Measurements from ENCODE around the gene DPP7. TPM values are rescaled to one million over a fixed set of nuclear protein-coding genes. Genes with fewer than 3 reads are reported as not detected.

The DPP7 gene
- total RNA-seq (2022), result 51.6 and 76.8 TPM in 2 replicates
- percentile 39 among the genes with signal in this experiment for Bru-seq, nascent RNA
- BruChase-seq, experiment 1, labeled RNA remaining after a 6-hour chase, result percentile 57 among the genes with signal in this experiment
- percentile 55 among the genes with signal in this experiment for BruChase-seq, experiment 2, labeled RNA remaining after a 2-hour chase
- long read RNA-seq, transcript DPP7-201 (13 exons, 1,590 nt), result major isoform, 47 of 99 reads
- long read RNA-seq, partial matches to known transcripts, result 23 of 99 reads
- long read RNA-seq, other reads (novel, unspliced or antisense), result 29 of 99 reads

- peaks cover 10% of the 10 kb centered on the region for H3K36me3 Mint-ChIP-seq (ENCODE audit: insufficient read depth, unreplicated experiment)
- peak within 1 kb of the TSS; percentile 40 for H3K4me3 Mint-ChIP-seq (ENCODE audit: low read depth, unreplicated experiment)
- no peaks in the 10 kb centered on the region for H3K9me3 Mint-ChIP-seq (ENCODE audit: low read depth, unreplicated experiment)
- DNase-seq, result peak; percentile 64
- H3K27ac Mint-ChIP-seq (ENCODE audit: unreplicated experiment), result peak within 1 kb of the TSS; percentile 39
- peaks cover 14% of the 10 kb centered on the region for H3K27me3 Mint-ChIP-seq (ENCODE audit: unreplicated experiment)
- no TSS peak for BruUV-seq (replicated peaks)
- TF ChIP-seq CTCF (IDR thresholded peaks at IDR 0.05; ENCODE audit: unreplicated experiment), result no peak
- no peaks in the 10 kb centered on the region for H3K4me1 Mint-ChIP-seq (ENCODE audit: low read depth, unreplicated experiment)
- intact Hi-C loops (cut with micrococcal nuclease; ENCODE audit: unreplicated experiment), result no loop called here
- CTCF ChIA-PET, result interaction anchor here (0.5 kb wide), 1 partner anchor 109 kb away, joined by 5 read pairs; no protein-coding TSS in a partner anchor
These were observed at the start of gene DPP7 for GRCh38 chr9:137114613-137115393. Gene DPP7 (minus strand): TSS chr9:137114733. CDS start chr9:137114713, 20 bp downstream.

DNA sequence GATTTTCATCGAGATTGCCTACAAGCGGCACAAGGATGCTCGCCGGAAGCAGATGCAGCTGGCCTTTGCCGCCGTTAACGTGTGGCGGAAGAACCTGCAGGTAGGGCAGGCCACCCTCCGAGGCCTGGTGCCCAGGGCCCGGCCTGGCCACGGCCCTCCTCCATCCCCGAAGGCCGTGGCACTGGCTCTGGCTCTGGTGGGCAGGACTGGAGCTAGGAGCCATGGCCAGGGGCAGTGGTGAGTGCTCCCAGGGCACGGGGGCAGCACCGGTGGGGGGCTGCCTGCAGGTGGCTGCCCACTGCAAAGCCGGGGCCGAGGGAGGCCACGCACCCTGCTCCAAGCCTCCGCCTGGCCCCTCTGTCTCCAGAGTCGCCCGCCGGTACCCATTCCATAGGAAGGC, 49.3 kb upstream of the DPP7 start:
- peak overlapping the region; percentile 28 for H3K4me3 Mint-ChIP-seq (ENCODE audit: low read depth, unreplicated experiment)
- H3K27ac Mint-ChIP-seq (ENCODE audit: unreplicated experiment), result no peak overlapping the region
- peaks cover 7% of the 10 kb centered on the region for H3K4me1 Mint-ChIP-seq (ENCODE audit: low read depth, unreplicated experiment)
- TF ChIP-seq CTCF (IDR thresholded peaks at IDR 0.05; ENCODE audit: unreplicated experiment), result no peak
- intact Hi-C loops (cut with micrococcal nuclease; ENCODE audit: unreplicated experiment), result no loop called here
- H3K36me3 Mint-ChIP-seq (ENCODE audit: insufficient read depth, unreplicated experiment), result peaks cover 10% of the 10 kb centered on the region
- no peak for DNase-seq
- H3K9me3 Mint-ChIP-seq (ENCODE audit: low read depth, unreplicated experiment), result no peaks in the 10 kb centered on the region
- H3K27me3 Mint-ChIP-seq (ENCODE audit: unreplicated experiment), result peaks cover 74% of the 10 kb centered on the region
- CTCF ChIA-PET, result interaction anchor here (0.6 kb wide), 1 partner anchor 60 kb away, joined by 8 read pairs; no protein-coding TSS in a partner anchor
- no TSS peak for BruUV-seq (replicated peaks)

DNA sequence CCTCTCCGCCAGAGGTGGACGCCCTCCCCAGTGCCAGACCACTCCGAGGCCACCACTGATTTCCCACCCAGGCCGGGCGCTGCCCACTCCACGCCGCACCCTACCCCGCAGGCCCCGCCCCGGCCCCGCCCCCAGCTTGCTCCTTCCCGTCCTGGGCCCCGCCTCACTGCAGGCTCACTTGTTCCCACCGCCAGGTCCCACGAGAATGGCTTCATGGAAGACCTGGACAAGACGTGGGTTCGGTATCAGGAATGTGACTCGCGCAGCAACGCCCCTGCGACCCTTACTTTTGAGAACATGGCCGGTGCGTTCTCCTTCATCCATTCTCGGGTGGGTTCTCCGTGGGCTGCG, 48.8 kb upstream of the DPP7 start:
- Mint-ChIP-seq H3K36me3 (ENCODE audit: insufficient read depth, unreplicated experiment) (peaks cover 10% of the 10 kb centered on the region), H3K4me1 (ENCODE audit: low read depth, unreplicated experiment) (peaks cover 12% of the 10 kb centered on the region), H3K9me3 (ENCODE audit: low read depth, unreplicated experiment) (no peaks in the 10 kb centered on the region), H3K4me3 (ENCODE audit: low read depth, unreplicated experiment) (peak overlapping the region; percentile 28), H3K27me3 (ENCODE audit: unreplicated experiment) (peaks cover 79% of the 10 kb centered on the region), H3K27ac (ENCODE audit: unreplicated experiment) (no peak overlapping the region)
- no peak for TF ChIP-seq CTCF (IDR thresholded peaks at IDR 0.05; ENCODE audit: unreplicated experiment)
- DNase-seq, result no peak
- CTCF ChIA-PET, result interaction anchor here (1.0 to 1.1 kb wide), 2 partner anchors 64 to 73 kb away, joined by 4 read pairs; partner anchors contain the start of gene RNF224
- intact Hi-C loops (cut with micrococcal nuclease; ENCODE audit: unreplicated experiment), result no loop called here
- no TSS peak for BruUV-seq (replicated peaks)

DNA sequence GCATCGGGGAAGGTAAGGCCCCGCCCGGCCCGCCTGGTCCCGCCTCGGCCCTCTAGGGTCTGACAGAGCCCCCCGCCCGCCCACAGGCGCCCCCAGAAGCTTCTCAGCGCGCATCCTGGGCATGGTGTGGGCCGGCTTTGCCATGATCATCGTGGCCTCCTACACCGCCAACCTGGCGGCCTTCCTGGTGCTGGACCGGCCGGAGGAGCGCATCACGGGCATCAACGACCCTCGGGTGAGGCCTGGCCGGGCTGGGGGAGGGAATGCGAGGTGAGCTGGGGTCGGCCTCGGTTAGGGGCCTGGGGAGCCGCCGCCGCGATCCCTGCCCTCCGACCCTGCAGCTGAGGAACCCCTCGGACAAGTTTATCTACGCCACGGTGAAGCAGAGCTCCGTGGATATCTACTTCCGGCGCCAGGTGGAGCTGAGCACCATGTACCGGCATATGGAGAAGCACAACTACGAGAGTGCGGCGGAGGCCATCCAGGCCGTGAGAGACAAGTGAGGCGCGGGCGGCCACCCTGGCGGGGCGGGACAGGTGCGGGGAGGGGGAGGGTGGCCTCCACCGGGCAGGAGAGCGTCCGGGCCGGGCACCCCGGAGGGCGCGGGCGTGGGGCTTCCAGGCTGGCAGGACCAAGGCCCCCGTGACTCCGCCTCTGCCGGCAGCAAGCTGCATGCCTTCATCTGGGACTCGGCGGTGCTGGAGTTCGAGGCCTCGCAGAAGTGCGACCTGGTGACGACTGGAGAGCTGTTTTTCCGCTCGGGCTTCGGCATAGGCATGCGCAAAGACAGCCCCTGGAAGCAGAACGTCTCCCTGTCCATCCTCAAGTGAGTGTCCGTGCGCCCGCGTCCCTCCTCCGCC, 48.2 kb upstream of the DPP7 start:
- BruUV-seq (replicated peaks), result no TSS peak
- H3K36me3 Mint-ChIP-seq (ENCODE audit: insufficient read depth, unreplicated experiment), result peaks cover 10% of the 10 kb centered on the region
- peaks cover 85% of the 10 kb centered on the region for H3K27me3 Mint-ChIP-seq (ENCODE audit: unreplicated experiment)
- peaks cover 14% of the 10 kb centered on the region for H3K4me1 Mint-ChIP-seq (ENCODE audit: low read depth, unreplicated experiment)
- H3K4me3 Mint-ChIP-seq (ENCODE audit: low read depth, unreplicated experiment), result peak overlapping the region; percentile 28
- TF ChIP-seq CTCF (IDR thresholded peaks at IDR 0.05; ENCODE audit: unreplicated experiment), result no peak
- no peak for DNase-seq
- CTCF ChIA-PET, result interaction anchor here (0.7 to 1.1 kb wide), 4 partner anchors 60 to 74 kb away, joined by 4 to 5 read pairs (median 4); partner anchors contain the start of gene RNF224
- H3K27ac Mint-ChIP-seq (ENCODE audit: unreplicated experiment), result no peak overlapping the region
- intact Hi-C loops (cut with micrococcal nuclease; ENCODE audit: unreplicated experiment), result no loop called here
- no peaks in the 10 kb centered on the region for H3K9me3 Mint-ChIP-seq (ENCODE audit: low read depth, unreplicated experiment)

Measured in Calu3 (cell line).